Adrenal gland (tissue), 5 donors: ENCODE results near the gene TMEM141.

Source experiments
- CTCF ChIP-seq, 6 experiments: fragments of 450-650 bp in 4 of 6; fragments of 200-600 bp in 2 of 6; sonication (generic) in 1 of 6; IDR thresholded peaks; 1 replicate in 5 of 6; 2 replicates in 1 of 6; pipeline versions ENCODE4 v1.5.1 to v1.8.0; 2016 to 2021; ENCODE audit warnings: antibody characterized with exemption in 6 of 6, mild to moderate bottlenecking in 2 of 6, moderate library complexity in 1 of 6
- POLR2A ChIP-seq, 2 donors: fragments of 450-650 bp; IDR thresholded peaks; one replicate each; pipeline ENCODE4 v1.6.1; 2017; ENCODE audit warnings: antibody characterized with exemption in 2 of 2, mild to moderate bottlenecking in 2 of 2, moderate library complexity in 1 of 2
- donor health status: DM: no; HTN: no; CAD: no.

DNA sequence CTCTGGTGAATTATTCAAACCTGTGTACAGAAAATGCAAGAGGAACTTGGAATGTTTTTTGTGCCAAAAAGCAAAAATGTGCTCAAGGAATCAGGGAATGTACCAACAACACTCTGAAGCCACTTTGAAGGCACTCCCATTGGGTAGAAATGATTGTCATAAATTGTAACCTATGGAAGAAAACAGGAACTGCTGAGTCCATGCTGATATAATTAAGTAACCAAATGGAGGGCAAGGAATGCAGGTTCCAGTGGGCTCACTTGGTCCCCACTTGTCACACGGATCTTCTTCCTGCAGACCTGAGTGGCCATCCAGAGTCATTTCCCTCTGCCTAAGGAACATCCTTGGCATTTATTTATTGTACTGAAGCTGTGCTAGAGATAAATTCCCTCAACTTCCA, 39.9 kb upstream of the TMEM141 start:
- TF ChIP-seq CTCF (IDR thresholded peaks at IDR 0.05): no peak
- no peak for TF ChIP-seq POLR2A (IDR thresholded peaks at IDR 0.05)
